ENCODE data around the gene SLC35A2.

Gene SLC35A2

GRCh38 chrX:48945517-48946348, 34.3 kb upstream of the SLC35A2 start:
- Histone ChIP-seq H3K4me1 (ENCODE audit: control insufficient read depth in 2 of 2, insufficient read depth in 1 of 2, low read depth in 1 of 2, low read length in 2 of 2) (no peaks in the 10 kb centered on the region), H3K4me3 (ENCODE audit: low read length in 2 of 2) (no peak overlapping the region), H2AFZ (ENCODE audit: low read length) (no peak overlapping the region), H2BK5ac (ENCODE audit: low read length) (no peak overlapping the region), H3K9me3 (replicated peaks in 1 of 2; ENCODE audit: control insufficient read depth in 2 of 2, insufficient read depth in 1 of 2, low read depth in 1 of 2, low read length in 2 of 2) (no peaks in the 10 kb centered on the region), H3K4ac (ENCODE audit: low read length) (no peak overlapping the region), H3K18ac (ENCODE audit: low read length) (no peak overlapping the region), H4K91ac (ENCODE audit: low read depth, low read length, poor library complexity) (no peak overlapping the region), H3K23ac (ENCODE audit: low read depth, low read length, poor library complexity) (no peak overlapping the region), H4K8ac (ENCODE audit: low read depth, low read length) (no peak overlapping the region), H2BK12ac (ENCODE audit: low read length) (no peak overlapping the region), H3K9ac (ENCODE audit: low read depth, low read length, poor library complexity) (no peak overlapping the region), H3K27me3 (ENCODE audit: control insufficient read depth in 3 of 3, insufficient read depth in 3 of 3, low read depth in 1 of 3, low read length in 3 of 3) (no peaks in the 10 kb centered on the region), H3K4me2 (ENCODE audit: insufficient read depth, low read length, poor library complexity, severe bottlenecking) (no peak overlapping the region), H2BK15ac (ENCODE audit: low read length) (no peak overlapping the region), H3K36me3 (replicated peaks in 1 of 2; ENCODE audit: control insufficient read depth in 2 of 2, insufficient read depth in 2 of 2, low read length in 2 of 2) (peaks cover 4 to 25% of the 10 kb centered on the region in 2 donors), H2BK120ac (ENCODE audit: low read depth, low read length) (no peak overlapping the region), H3K27ac (replicated peaks; ENCODE audit: low read length) (no peak overlapping the region), H3K79me1 (ENCODE audit: low read depth, low read length) (peaks cover 2% of the 10 kb centered on the region), H2AK5ac (ENCODE audit: low read depth, low read length) (no peak overlapping the region), H3K14ac (ENCODE audit: low read length) (no peak overlapping the region)
- no peak for DNase-seq (ENCODE audit: low spot score)
- WGBS, 2 donors (ENCODE audit: extremely low coverage in 2 of 2, insufficient read length in 2 of 2, insufficient replicate concordance in 1 of 2): no CpG with 5 or more reads among the region's 8 CpGs

DNA sequence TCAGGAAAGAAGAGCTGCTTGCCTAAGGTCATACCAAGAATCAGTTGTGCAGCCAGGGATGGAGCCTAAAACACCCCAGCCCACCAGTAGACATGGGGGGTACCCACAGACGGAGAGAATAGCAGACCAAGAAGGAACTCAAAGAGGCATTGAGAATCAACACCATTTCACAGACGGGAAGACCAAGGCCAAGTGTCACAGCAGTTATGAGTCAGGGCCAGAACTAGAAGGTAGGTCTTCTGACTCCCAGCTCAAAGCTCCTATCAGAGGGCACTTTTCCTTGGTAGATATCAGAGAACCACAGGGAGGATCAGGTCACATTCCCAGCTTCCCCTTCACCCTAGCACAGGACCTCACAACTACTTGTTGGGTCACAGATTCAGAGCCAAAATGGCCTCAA, 31.4 kb upstream of the SLC35A2 start:
- no peaks in the 10 kb centered on the region for H3K9me3 ChIP-seq (replicated peaks in 1 of 2; ENCODE audit: control insufficient read depth in 2 of 2, insufficient read depth in 1 of 2, low read depth in 1 of 2, low read length in 2 of 2)
- H3K27ac ChIP-seq (replicated peaks; ENCODE audit: low read length): no peak overlapping the region
- H3K27me3 ChIP-seq (ENCODE audit: control insufficient read depth in 3 of 3, insufficient read depth in 3 of 3, low read depth in 1 of 3, low read length in 3 of 3): no peaks in the 10 kb centered on the region
- H2AK5ac ChIP-seq (ENCODE audit: low read depth, low read length): no peak overlapping the region
- no peak overlapping the region for H4K8ac ChIP-seq (ENCODE audit: low read depth, low read length)
- no peak overlapping the region for H3K4me2 ChIP-seq (ENCODE audit: insufficient read depth, low read length, poor library complexity, severe bottlenecking)
- H3K23ac ChIP-seq (ENCODE audit: low read depth, low read length, poor library complexity): no peak overlapping the region
- no peak overlapping the region for H3K4ac ChIP-seq (ENCODE audit: low read length)
- H2BK5ac ChIP-seq (ENCODE audit: low read length): no peak overlapping the region
- no peak overlapping the region for H2BK15ac ChIP-seq (ENCODE audit: low read length)
- no peak overlapping the region for H3K18ac ChIP-seq (ENCODE audit: low read length)
- H3K14ac ChIP-seq (ENCODE audit: low read length): no peak overlapping the region
- H3K4me1 ChIP-seq (ENCODE audit: control insufficient read depth in 2 of 2, insufficient read depth in 1 of 2, low read depth in 1 of 2, low read length in 2 of 2): no peaks in the 10 kb centered on the region
- peaks cover 8 to 27% of the 10 kb centered on the region in 2 donors for H3K36me3 ChIP-seq (replicated peaks in 1 of 2; ENCODE audit: control insufficient read depth in 2 of 2, insufficient read depth in 2 of 2, low read length in 2 of 2)
- no CpG with 5 or more reads among the region's 2 CpGs for WGBS, 2 donors (ENCODE audit: extremely low coverage in 2 of 2, insufficient read length in 2 of 2, insufficient replicate concordance in 1 of 2)
- H2AFZ ChIP-seq (ENCODE audit: low read length): no peak overlapping the region
- H3K4me3 ChIP-seq (ENCODE audit: low read length in 2 of 2): no peak overlapping the region
- H4K91ac ChIP-seq (ENCODE audit: low read depth, low read length, poor library complexity): no peak overlapping the region
- H3K9ac ChIP-seq (ENCODE audit: low read depth, low read length, poor library complexity): no peak overlapping the region
- no peak overlapping the region for H2BK12ac ChIP-seq (ENCODE audit: low read length)
- H2BK120ac ChIP-seq (ENCODE audit: low read depth, low read length): no peak overlapping the region
- no peak for DNase-seq (ENCODE audit: low spot score)
- H3K79me1 ChIP-seq (ENCODE audit: low read depth, low read length): peaks cover 2% of the 10 kb centered on the region

DNA sequence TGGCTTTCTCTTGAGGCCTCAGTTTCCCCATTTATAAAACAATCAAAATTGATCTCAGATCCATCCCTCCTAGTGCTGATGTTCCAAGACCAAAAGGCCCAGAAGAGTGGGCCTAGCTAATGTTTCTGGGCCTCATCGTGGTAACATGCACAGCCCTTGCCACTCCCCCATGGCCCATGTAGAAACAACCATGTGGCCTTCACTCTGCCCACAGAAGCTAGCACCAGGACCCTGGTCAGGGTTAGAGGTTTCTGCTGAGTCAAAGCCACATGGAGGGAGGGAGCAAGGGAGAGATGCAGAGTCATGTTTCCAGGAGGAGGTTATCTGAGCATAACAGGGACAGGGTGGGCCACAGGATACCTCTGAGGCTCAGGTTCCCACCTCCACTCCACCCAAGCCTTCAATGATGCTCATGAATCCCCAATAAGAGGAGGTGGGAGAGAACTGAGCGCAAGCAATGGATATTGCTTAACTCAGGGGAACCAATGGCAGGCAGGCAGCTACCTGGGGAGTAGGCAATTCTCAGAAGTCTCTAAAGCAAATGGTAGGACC, 29.0 kb upstream of the SLC35A2 start:
- H3K4ac ChIP-seq (ENCODE audit: low read length): no peak overlapping the region
- peaks cover 8 to 32% of the 10 kb centered on the region in 2 donors for H3K36me3 ChIP-seq (replicated peaks in 1 of 2; ENCODE audit: control insufficient read depth in 2 of 2, insufficient read depth in 2 of 2, low read length in 2 of 2)
- H3K14ac ChIP-seq (ENCODE audit: low read length): no peak overlapping the region
- H3K9me3 ChIP-seq (replicated peaks in 1 of 2; ENCODE audit: control insufficient read depth in 2 of 2, insufficient read depth in 1 of 2, low read depth in 1 of 2, low read length in 2 of 2): no peaks in the 10 kb centered on the region
- no peak overlapping the region for H3K18ac ChIP-seq (ENCODE audit: low read length)
- no peak overlapping the region for H3K4me2 ChIP-seq (ENCODE audit: insufficient read depth, low read length, poor library complexity, severe bottlenecking)
- no peak overlapping the region for H3K4me3 ChIP-seq (ENCODE audit: low read length in 2 of 2)
- H3K27ac ChIP-seq (replicated peaks; ENCODE audit: low read length): no peak overlapping the region
- no peak overlapping the region for H2BK12ac ChIP-seq (ENCODE audit: low read length)
- peaks cover 2% of the 10 kb centered on the region for H3K79me1 ChIP-seq (ENCODE audit: low read depth, low read length)
- H3K4me1 ChIP-seq (ENCODE audit: control insufficient read depth in 2 of 2, insufficient read depth in 1 of 2, low read depth in 1 of 2, low read length in 2 of 2): peaks cover 0 to 3% of the 10 kb centered on the region in 2 donors
- no peak overlapping the region for H3K9ac ChIP-seq (ENCODE audit: low read depth, low read length, poor library complexity)
- no peak overlapping the region for H2BK5ac ChIP-seq (ENCODE audit: low read length)
- H4K91ac ChIP-seq (ENCODE audit: low read depth, low read length, poor library complexity): no peak overlapping the region
- H2AK5ac ChIP-seq (ENCODE audit: low read depth, low read length): no peak overlapping the region
- no peak overlapping the region for H2BK15ac ChIP-seq (ENCODE audit: low read length)
- no peak for DNase-seq (ENCODE audit: low spot score)
- H4K8ac ChIP-seq (ENCODE audit: low read depth, low read length): no peak overlapping the region
- H3K23ac ChIP-seq (ENCODE audit: low read depth, low read length, poor library complexity): no peak overlapping the region
- H3K27me3 ChIP-seq (ENCODE audit: control insufficient read depth in 3 of 3, insufficient read depth in 3 of 3, low read depth in 1 of 3, low read length in 3 of 3): no peaks in the 10 kb centered on the region
- no CpG with 5 or more reads among the region's 2 CpGs for WGBS, 2 donors (ENCODE audit: extremely low coverage in 2 of 2, insufficient read length in 2 of 2, insufficient replicate concordance in 1 of 2)
- H2AFZ ChIP-seq (ENCODE audit: low read length): no peak overlapping the region
- no peak overlapping the region for H2BK120ac ChIP-seq (ENCODE audit: low read depth, low read length)

DNA sequence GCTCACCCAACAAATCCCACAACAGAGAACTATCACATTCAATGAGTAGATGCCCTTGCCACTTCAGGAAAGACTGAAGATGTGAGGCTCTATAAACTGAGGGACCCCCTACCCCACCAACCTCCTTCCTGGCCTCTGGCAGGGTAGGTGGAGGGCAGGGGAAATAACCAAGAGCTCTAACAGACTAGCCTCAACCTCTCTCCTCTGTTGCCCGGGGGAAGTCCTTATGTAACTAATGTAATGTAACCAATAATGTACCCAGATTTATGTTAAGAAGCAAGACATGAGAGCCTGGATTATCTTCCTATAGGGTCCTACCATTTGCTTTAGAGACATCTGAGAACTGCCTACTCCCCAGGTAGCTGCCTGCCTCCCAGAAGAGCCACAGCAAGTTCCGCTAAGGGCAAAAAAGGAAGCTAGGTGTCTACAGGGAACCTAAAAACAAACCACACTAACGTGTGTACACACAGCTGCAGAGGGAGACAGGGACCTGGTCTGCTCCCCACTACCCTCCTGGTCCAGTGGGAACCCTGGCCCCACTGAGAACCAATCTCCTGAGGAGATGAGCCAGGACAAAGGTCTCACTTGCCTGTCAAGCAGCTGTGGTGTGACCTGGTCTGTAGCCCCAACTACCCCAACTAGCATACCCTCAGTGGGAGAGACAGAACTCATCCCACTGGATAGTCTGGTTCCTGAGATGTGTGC, 28.2 kb upstream of the SLC35A2 start:
- H2AFZ ChIP-seq (ENCODE audit: low read length): no peak overlapping the region
- H3K4ac ChIP-seq (ENCODE audit: low read length): no peak overlapping the region
- H3K36me3 ChIP-seq (replicated peaks in 1 of 2; ENCODE audit: control insufficient read depth in 2 of 2, insufficient read depth in 2 of 2, low read length in 2 of 2): peaks cover 13 to 40% of the 10 kb centered on the region in 2 donors
- no peak overlapping the region for H2BK120ac ChIP-seq (ENCODE audit: low read depth, low read length)
- no CpG with 5 or more reads among the region's 3 CpGs for WGBS, 2 donors (ENCODE audit: extremely low coverage in 2 of 2, insufficient read length in 2 of 2, insufficient replicate concordance in 1 of 2)
- H2BK5ac ChIP-seq (ENCODE audit: low read length): no peak overlapping the region
- H2BK15ac ChIP-seq (ENCODE audit: low read length): no peak overlapping the region
- no peak overlapping the region for H3K18ac ChIP-seq (ENCODE audit: low read length)
- peaks cover 2% of the 10 kb centered on the region for H3K79me1 ChIP-seq (ENCODE audit: low read depth, low read length)
- DNase-seq (ENCODE audit: low spot score): no peak
- no peak overlapping the region for H3K4me3 ChIP-seq (ENCODE audit: low read length in 2 of 2)
- H4K8ac ChIP-seq (ENCODE audit: low read depth, low read length): no peak overlapping the region
- H3K9me3 ChIP-seq (replicated peaks in 1 of 2; ENCODE audit: control insufficient read depth in 2 of 2, insufficient read depth in 1 of 2, low read depth in 1 of 2, low read length in 2 of 2): no peaks in the 10 kb centered on the region
- no peak overlapping the region for H4K91ac ChIP-seq (ENCODE audit: low read depth, low read length, poor library complexity)
- no peak overlapping the region for H3K27ac ChIP-seq (replicated peaks; ENCODE audit: low read length)
- H2BK12ac ChIP-seq (ENCODE audit: low read length): no peak overlapping the region
- no peak overlapping the region for H3K4me2 ChIP-seq (ENCODE audit: insufficient read depth, low read length, poor library complexity, severe bottlenecking)
- H3K23ac ChIP-seq (ENCODE audit: low read depth, low read length, poor library complexity): no peak overlapping the region
- no peak overlapping the region for H2AK5ac ChIP-seq (ENCODE audit: low read depth, low read length)
- peaks cover 0 to 3% of the 10 kb centered on the region in 2 donors for H3K4me1 ChIP-seq (ENCODE audit: control insufficient read depth in 2 of 2, insufficient read depth in 1 of 2, low read depth in 1 of 2, low read length in 2 of 2)
- H3K14ac ChIP-seq (ENCODE audit: low read length): no peak overlapping the region
- H3K27me3 ChIP-seq (ENCODE audit: control insufficient read depth in 3 of 3, insufficient read depth in 3 of 3, low read depth in 1 of 3, low read length in 3 of 3): no peaks in the 10 kb centered on the region
- no peak overlapping the region for H3K9ac ChIP-seq (ENCODE audit: low read depth, low read length, poor library complexity)
